GM23248 (cell line): ENCODE measurements around the gene LATS2.
"Not testable (repeated sequence)": the region's sequence is repeated elsewhere in the genome, so short reads cannot be mapped to it uniquely, and the experiment has no call there.

Experiments
- EZH2 ChIP-seq: fragments of 200-600 bp; sonication (generic); IDR thresholded peaks from 2 replicates; pipeline ENCODE4 v1.6.1; 2018; ENCODE audit warnings: antibody characterized with exemption, mild to moderate bottlenecking; ENCODE audit not compliant: insufficient read depth, poor library complexity, severe bottlenecking
- EZH2phosphoT487 ChIP-seq: fragments of 200-600 bp; sonication (generic); IDR thresholded peaks from 2 replicates; pipeline ENCODE4 v1.6.1; 2018; ENCODE audit warnings: antibody characterized with exemption, moderate library complexity, mild to moderate bottlenecking, low read depth; ENCODE audit not compliant: insufficient read depth

- TF ChIP-seq EZH2, EZH2phosphoT487: not testable (repeated sequence)
These were observed 99.7 kb downstream of the LATS2 start for GRCh38 chr13:20961663-20962062.
